OCI-LY7 (cell line): ENCODE data around the gene MED13. TPM values are rescaled to one million over a fixed set of nuclear protein-coding genes. Genes with fewer than 3 reads are reported as not detected.
"Not testable (repeated sequence)": the region's sequence is repeated elsewhere in the genome, so short reads cannot be mapped to it uniquely, and the experiment has no call there.

Experiments
- BruUV-seq: library from RNA; stranded (reverse); fragments of 400-500 nt; replicated peaks from 2 replicates; lab custom pipeline; 2021; lab: Mats Ljungman, UMichigan
- CTCF ChIA-PET: fragments of 300-600 bp; sonication (Branson Sonifier 250); formaldehyde crosslinking; loops from one replicate; lab custom pipeline; 2022; ENCODE audit warnings: antibody characterized with exemption; ENCODE audit not compliant: unreplicated experiment; lab: Charles Lee
- POLR2A ChIA-PET: fragments of 300-600 bp; sonication (Branson Sonifier 250); formaldehyde crosslinking; loops from one replicate; lab custom pipeline; 2022; ENCODE audit warnings: antibody characterized with exemption; lab: Charles Lee
- DNase-seq: peaks from one replicate; pipeline ENCODE4 v3.0.0-alpha.2; 2015; ENCODE audit warnings: low spot score
- H2AFZ ChIP-seq: fragments of 200-600 bp; sonication (generic), shearing (Covaris generic); 2 replicates; pipeline ENCODE4 v1.6.1; 2014; ENCODE audit warnings: mild to moderate bottlenecking, antibody characterized with exemption, low read length, moderate library complexity
- H3K27ac ChIP-seq: fragments of 200-600 bp; sonication (generic); 2 replicates; pipeline ENCODE4 v1.5.1; 2014; ENCODE audit warnings: mixed run types, low read depth, mild to moderate bottlenecking, moderate library complexity, low read length, inconsistent platforms; ENCODE audit not compliant: poor library complexity, severe bottlenecking
- H3K36me3 ChIP-seq: fragments of 200-600 bp; sonication (generic); 2 replicates; pipeline ENCODE4 v1.6.1; 2014; ENCODE audit warnings: mild to moderate bottlenecking, antibody characterized with exemption, low read length, moderate library complexity, mixed read lengths; ENCODE audit not compliant: insufficient read depth
- H3K4me1 ChIP-seq: fragments of 200-600 bp; sonication (generic); 2 replicates; pipeline ENCODE4 v1.5.1; 2014; ENCODE audit warnings: mild to moderate bottlenecking, low read length; ENCODE audit not compliant: insufficient read depth, poor library complexity, severe bottlenecking
- H3K4me2 ChIP-seq: fragments of 200-600 bp; sonication (generic); 2 replicates; pipeline ENCODE4 v1.6.1; 2014; ENCODE audit warnings: mild to moderate bottlenecking, low read length
- H3K4me3 ChIP-seq: fragments of 200-600 bp; sonication (generic); 2 replicates; pipeline ENCODE4 v1.5.1; 2014; ENCODE audit warnings: mild to moderate bottlenecking, low read depth, low read length; ENCODE audit not compliant: poor library complexity, severe bottlenecking
- H3K79me2 ChIP-seq: fragments of 200-600 bp; sonication (generic); 2 replicates; pipeline ENCODE4 v1.6.1; 2016; ENCODE audit warnings: low read depth, mild to moderate bottlenecking, low read length, moderate library complexity, mixed read lengths; ENCODE audit not compliant: insufficient read depth
- H3K9me2 ChIP-seq: fragments of 200-600 bp; sonication (generic); 2 replicates; pipeline ENCODE4 v1.6.1; 2016; ENCODE audit warnings: mild to moderate bottlenecking, low read length, mixed read lengths; ENCODE audit not compliant: insufficient read depth
- H3K9me3 ChIP-seq: fragments of 200-600 bp; sonication (generic); 2 replicates; pipeline ENCODE4 v1.6.1; 2014; ENCODE audit warnings: mild to moderate bottlenecking, mixed run types, low read length, mixed read lengths
- H4K20me1 ChIP-seq: fragments of 200-600 bp; sonication (generic); 2 replicates; pipeline ENCODE4 v1.6.1; 2014; ENCODE audit warnings: mild to moderate bottlenecking, antibody characterized with exemption, low read length, moderate library complexity, mixed read lengths; ENCODE audit not compliant: insufficient read depth
- EZH2phosphoT487 ChIP-seq: fragments of 200-600 bp; sonication (generic); IDR thresholded peaks from 2 replicates; pipeline ENCODE4 v1.6.1; 2018; ENCODE audit warnings: low read depth, borderline replicate concordance, mild to moderate bottlenecking, mixed run types, antibody characterized with exemption, low read length, moderate library complexity, mixed read lengths
- intact Hi-C: fragments of 100-400 bp; cut with micrococcal nuclease; formaldehyde crosslinking; loops from one replicate; pipeline ENCODE4 v1.10.0; 2022; ENCODE audit not compliant: unreplicated experiment
- total RNA-seq, 2 experiments: library from RNA; depleted of rRNA in 1 of 2; stranded (reverse); fragments of >200 nt in 1 of 2; shearing (Covaris generic) in 1 of 2; gene quantifications; 2 replicates each; pipeline ENCODE4 v1.2.3, GENCODE V29; 2014 to 2022
- TF ChIP-seq, protein P1 (sequence below): fragments of 200-600 bp; sonication (generic); conservative IDR thresholded peaks from 2 replicates; pipeline ENCODE4 v1.5.1; 2014; ENCODE audit warnings: mild to moderate bottlenecking, antibody characterized with exemption, low read length, moderate library complexity, mixed read lengths

MED13 gene
- total RNA-seq, 2 experiments from 2014 or later, result 42.3 to 70.8 TPM

DNA sequence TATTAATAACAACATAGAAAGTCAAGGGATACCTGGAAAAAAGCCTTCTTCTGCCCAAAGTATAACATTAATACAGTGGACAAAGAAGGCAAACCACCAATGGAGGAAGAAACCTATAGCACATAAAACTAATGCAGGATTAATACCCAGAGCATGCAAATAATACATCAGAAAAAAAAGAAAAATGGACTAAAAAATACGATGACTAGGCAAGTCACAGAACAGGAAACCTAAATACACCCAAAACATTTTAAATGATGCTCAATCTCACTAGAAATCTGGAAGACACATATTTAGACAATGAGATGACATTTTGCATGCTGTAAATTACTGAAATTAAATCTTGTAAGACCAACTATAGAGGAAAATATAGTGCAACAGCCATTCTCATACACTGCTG is 55.9 kb downstream of the MED13 start:
- BruUV-seq, result no TSS peak
- H3K36me3 ChIP-seq, result peaks cover 95% of the 10 kb centered on the region
- H3K79me2 ChIP-seq, result peaks cover 40% of the 10 kb centered on the region; the same call in 1 of the 2 replicates
- POLR2A ChIA-PET, result no interaction called here
- H3K4me2 ChIP-seq, result no peak overlapping the region
- H3K4me1 ChIP-seq, result no peaks in the 10 kb centered on the region
- H3K27ac ChIP-seq, result no peak overlapping the region
- H3K9me3 ChIP-seq, result no peaks in the 10 kb centered on the region
- no peak overlapping the region for H3K4me3 ChIP-seq
- no peaks in the 10 kb centered on the region for H3K9me2 ChIP-seq
- H2AFZ ChIP-seq, result no peak overlapping the region
- TF ChIP-seq, protein P1, sequence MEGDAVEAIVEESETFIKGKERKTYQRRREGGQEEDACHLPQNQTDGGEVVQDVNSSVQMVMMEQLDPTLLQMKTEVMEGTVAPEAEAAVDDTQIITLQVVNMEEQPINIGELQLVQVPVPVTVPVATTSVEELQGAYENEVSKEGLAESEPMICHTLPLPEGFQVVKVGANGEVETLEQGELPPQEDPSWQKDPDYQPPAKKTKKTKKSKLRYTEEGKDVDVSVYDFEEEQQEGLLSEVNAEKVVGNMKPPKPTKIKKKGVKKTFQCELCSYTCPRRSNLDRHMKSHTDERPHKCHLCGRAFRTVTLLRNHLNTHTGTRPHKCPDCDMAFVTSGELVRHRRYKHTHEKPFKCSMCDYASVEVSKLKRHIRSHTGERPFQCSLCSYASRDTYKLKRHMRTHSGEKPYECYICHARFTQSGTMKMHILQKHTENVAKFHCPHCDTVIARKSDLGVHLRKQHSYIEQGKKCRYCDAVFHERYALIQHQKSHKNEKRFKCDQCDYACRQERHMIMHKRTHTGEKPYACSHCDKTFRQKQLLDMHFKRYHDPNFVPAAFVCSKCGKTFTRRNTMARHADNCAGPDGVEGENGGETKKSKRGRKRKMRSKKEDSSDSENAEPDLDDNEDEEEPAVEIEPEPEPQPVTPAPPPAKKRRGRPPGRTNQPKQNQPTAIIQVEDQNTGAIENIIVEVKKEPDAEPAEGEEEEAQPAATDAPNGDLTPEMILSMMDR, result no peak
- TF ChIP-seq EZH2phosphoT487, result no peak
- DNase-seq, result no peak
- intact Hi-C loops, result no loop called here
- no peaks in the 10 kb centered on the region for H4K20me1 ChIP-seq
- CTCF ChIA-PET, result no interaction called here

DNA sequence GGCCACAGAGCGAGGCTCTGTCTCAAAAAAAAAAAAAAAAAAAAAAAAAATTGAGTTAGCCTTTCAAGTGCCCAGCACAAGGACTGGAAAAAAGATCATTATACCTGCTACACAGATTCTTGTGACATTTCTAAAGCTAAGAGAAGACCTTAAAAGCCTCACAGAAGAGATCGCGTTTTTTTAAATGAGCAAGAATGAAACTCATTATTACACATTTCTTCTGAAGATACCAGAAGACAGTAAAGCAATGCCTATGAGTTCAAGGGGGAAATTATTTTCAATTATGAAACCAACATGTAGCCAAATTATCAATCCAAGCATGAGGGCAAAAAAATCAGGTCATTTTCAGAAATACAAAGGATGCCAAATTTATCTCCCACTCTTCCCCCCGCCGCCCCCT is 56.8 kb downstream of the MED13 start:
- H3K79me2 ChIP-seq, result peaks cover 48% of the 10 kb centered on the region; the same call in 1 of the 2 replicates
- no peak overlapping the region for H3K4me2 ChIP-seq
- H2AFZ ChIP-seq, result no peak overlapping the region
- H3K9me2 ChIP-seq, result no peaks in the 10 kb centered on the region
- CTCF ChIA-PET, result no interaction called here
- no TSS peak for BruUV-seq
- H3K4me1 ChIP-seq, result no peaks in the 10 kb centered on the region
- POLR2A ChIA-PET, result interaction anchor here (0.6 kb wide), 1 partner anchor 10 kb away, joined by 4 read pairs; no protein-coding TSS in a partner anchor
- no peaks in the 10 kb centered on the region for H4K20me1 ChIP-seq
- no peak overlapping the region for H3K4me3 ChIP-seq
- intact Hi-C loops, result no loop called here
- DNase-seq, result no peak
- H3K36me3 ChIP-seq, result peaks cover 95% of the 10 kb centered on the region
- TF ChIP-seq, protein P1, result no peak
- H3K9me3 ChIP-seq, result no peaks in the 10 kb centered on the region
- no peak overlapping the region for H3K27ac ChIP-seq

DNA sequence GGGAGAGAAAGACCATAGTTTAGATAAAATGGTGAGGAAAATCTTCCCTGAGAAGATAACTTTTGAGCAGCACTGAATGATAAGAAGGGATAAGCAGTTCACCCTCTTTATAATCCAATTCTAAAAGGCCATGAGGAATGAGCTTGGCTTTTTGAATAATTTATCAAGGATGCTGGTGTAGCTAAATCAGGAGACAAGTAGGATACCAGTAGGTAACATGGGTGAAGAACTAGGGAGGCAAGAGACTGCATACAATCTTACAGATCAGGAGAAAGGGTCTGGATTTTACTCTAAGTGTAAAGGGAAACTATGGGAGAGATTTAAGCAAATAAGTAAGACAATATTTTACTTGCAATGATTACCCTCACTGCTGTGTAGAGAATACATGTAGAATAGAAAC is 60.7 kb downstream of the MED13 start:
- H3K9me2 ChIP-seq, result no peaks in the 10 kb centered on the region
- ChIA-PET POLR2A (no interaction called here), CTCF (no interaction called here)
- intact Hi-C loops, result no loop called here
- no peak for DNase-seq
- no TSS peak for BruUV-seq
- H3K4me1 ChIP-seq, result no peaks in the 10 kb centered on the region
- peaks cover 89% of the 10 kb centered on the region for H3K36me3 ChIP-seq
- H3K9me3 ChIP-seq, result no peaks in the 10 kb centered on the region
- TF ChIP-seq EZH2phosphoT487, result no peak
- TF ChIP-seq, protein P1, result no peak
- no peak overlapping the region for H3K4me3 ChIP-seq
- no peak overlapping the region for H2AFZ ChIP-seq
- no peak overlapping the region for H3K27ac ChIP-seq
- H3K4me2 ChIP-seq, result no peak overlapping the region
- peaks cover 74% of the 10 kb centered on the region for H3K79me2 ChIP-seq
- no peaks in the 10 kb centered on the region for H4K20me1 ChIP-seq

DNA sequence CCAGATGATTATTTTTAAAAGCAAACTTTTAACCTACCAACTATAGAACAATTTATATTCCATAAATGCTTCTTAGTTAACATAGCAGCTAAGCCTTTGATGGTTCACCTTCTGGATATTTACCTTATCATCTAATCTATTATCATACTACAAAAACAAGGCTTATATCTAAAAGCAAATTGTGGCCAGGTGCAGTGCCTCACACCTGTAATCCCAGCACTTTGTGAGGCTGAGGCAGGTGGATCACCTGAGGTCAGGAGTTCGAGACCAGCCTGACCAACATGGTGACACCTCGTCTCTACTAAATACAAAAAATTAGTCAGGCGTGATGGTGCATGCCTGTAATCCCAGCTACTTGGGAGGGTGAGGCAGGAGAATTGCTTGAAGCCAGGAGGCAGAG is 61.9 kb downstream of the MED13 start:
- peaks cover 76% of the 10 kb centered on the region for H3K79me2 ChIP-seq
- H3K4me2 ChIP-seq, result not testable (repeated sequence)

More for the DNA sequence above, 61.9 kb downstream of the MED13 start:
- H3K9me3 ChIP-seq, H3K4me1 ChIP-seq, POLR2A ChIA-PET, CTCF ChIA-PET, H3K27ac ChIP-seq, BruUV-seq, H3K9me2 ChIP-seq, H2AFZ ChIP-seq, intact Hi-C loops, H4K20me1 ChIP-seq, H3K4me3 ChIP-seq, DNase-seq: not testable (repeated sequence)
- H3K36me3 ChIP-seq, result peaks cover 89% of the 10 kb centered on the region
